ENCODE results near the gene TNNI3K.

TNNI3K gene

DNA sequence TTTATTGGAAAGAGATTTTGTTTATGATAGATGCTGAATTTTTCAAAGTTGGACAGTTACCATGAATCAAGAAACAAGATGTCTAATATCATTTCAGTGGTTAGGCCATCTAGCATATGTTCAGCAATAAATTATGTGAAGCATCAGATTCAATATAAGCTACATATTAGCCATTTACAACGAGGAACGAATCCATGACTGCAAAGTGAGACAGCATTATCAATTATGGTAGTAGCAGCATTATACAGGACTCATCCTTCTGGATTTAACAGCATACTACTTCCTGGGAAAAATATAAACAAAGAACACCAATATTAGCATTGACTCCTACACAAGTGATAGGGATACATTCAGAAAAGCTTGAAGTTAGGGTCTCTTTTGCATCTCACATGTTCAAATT lies 218.1 kb downstream of the TNNI3K start:
- DNase-seq, result no peak

DNA sequence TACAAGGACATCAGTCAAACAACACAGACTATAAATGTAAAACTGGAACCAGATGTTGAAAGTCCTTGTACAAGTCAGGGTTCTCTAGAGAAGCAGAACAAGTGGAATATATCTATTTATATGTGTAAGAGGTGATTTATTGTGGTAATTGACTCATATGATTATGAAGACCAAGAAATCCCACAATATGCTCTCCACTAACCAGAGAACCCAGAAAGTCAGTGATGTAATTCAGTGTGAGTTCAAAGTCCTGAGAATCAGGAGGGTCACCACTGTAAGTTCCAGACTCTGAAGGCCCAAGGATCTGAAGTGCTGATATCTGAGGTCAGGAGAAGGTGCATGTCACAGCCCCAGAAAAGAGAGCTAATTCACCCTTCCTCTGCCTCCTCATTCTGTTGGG lies 220.2 kb downstream of the TNNI3K start:
- DNase-seq, result no peak

DNA sequence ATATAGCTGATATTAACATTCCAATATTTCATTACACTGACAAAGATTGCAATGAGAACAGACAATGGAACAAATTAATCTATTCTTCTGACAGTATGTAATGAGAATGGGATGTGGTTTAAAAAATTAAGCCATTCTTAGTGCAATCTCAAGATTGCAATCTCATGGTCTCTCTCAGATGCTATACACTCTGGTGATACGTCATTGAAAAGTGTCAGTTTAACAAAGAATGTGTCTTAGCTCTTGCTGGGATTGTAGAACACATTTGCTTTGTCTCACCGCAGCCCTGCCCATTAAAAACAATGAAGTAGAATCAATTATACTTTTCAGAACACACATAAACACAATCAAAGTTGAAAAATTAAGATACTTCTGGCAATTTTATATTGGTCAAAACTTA lies 222.1 kb downstream of the TNNI3K start:
- no peak for DNase-seq

- no peak for DNase-seq
Measured at GRCh38 chr1:74463333-74463988, 228.3 kb downstream of the TNNI3K start.

- DNase-seq, result no peak
Measured at GRCh38 chr1:74464037-74464436, 228.8 kb downstream of the TNNI3K start.

DNA sequence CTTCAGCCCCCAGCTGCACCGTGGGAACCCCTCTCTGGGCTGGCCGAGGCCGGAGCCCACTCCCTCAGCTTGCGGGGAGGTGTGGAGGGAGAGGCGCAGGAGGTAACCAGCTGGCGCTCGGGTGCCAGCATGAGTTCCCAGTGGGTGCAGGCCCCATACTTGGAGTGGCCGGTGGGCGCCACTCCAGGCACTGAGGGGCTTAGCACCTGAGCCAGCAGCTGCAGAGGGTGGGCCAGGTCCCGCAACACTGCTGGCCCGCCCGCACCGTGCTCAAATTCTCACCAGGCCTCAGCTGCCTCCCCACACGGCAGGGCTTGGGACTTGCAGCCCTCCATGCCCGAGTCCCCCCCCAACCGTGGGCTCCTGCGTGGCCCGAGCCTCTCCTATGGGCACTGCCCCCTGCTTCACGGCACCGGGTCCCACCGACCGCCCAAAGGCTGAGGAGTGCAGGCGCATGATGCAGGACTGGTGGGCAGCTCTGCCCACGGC lies 230.1 kb downstream of the TNNI3K start:
- DNase-seq, result no peak

- peak in 1 of 2 experiments; percentile 40 for DNase-seq
Measured at GRCh38 chr1:74467786-74468377, 232.7 kb downstream of the TNNI3K start.

GRCh38 chr1:74468982-74469603 lies 233.9 kb downstream of the TNNI3K start:
- peak; percentile 24 to 65 for DNase-seq

DNA sequence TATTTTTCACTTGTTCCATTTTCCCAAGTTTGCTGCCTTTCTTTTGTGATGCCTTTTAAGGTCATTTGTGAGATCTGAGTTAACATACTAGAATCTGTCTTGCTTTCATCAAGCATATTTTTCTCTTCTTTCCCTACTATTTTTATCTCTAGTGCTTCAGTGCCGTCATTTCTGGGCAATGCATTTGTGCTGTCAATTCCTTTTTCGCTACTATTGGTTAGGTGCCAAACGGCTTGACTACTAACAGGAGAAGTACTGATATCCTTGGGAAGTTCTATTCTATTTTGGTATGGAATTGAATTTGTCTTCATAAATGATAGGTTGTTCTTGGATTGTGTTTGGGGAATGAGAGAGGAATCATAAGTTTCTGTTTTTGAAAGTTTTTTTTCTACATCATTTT lies 235.1 kb downstream of the TNNI3K start:
- no peak for DNase-seq

DNA sequence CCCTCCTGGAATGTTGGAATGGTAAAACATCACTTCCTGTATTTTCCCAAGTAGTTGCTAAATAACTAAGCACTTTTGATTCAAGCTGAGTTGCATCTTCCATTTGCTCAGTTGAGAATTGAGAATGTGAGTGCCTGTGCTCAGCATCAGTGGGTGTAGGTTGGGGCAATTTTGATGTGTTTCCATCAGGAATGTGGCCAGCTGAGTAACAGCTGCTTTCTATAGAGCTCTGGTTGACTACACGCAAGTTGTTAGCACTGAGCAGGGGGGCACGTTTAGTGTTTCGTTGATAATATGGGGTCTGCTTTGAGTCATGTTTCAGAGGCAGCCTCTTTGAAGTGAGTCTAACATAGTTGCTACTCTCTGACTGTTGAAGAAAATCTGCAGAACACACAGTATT lies 235.7 kb downstream of the TNNI3K start:
- no peak for DNase-seq

- no peak for DNase-seq
Measured at GRCh38 chr1:74471470-74471869, 236.3 kb downstream of the TNNI3K start.

GRCh38 chr1:74474585-74474984 lies 239.4 kb downstream of the TNNI3K start:
- DNase-seq, result no peak

DNA sequence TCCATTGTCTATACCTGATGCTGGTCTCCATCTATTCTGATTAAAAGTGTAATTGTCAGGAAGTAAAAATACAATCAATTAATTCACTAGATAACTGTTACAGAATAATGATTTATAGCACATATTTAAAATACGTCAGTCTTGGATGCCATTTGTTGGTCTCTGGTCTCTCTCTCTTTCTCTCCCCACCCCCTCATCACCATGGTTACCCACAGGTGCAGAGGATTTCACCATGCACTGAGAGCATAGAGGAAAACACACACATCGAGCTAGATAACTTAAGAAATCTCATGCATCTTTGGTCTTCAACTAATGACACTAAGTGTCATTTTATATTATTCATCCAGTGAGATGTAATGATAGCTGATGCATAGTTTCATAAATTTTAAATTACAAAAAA lies 243.8 kb downstream of the TNNI3K start:
- DNase-seq, result no peak

GRCh38 chr1:74480068-74480467 lies 244.9 kb downstream of the TNNI3K start:
- DNase-seq, result peak in 1 of 2 experiments; percentile 33

DNA sequence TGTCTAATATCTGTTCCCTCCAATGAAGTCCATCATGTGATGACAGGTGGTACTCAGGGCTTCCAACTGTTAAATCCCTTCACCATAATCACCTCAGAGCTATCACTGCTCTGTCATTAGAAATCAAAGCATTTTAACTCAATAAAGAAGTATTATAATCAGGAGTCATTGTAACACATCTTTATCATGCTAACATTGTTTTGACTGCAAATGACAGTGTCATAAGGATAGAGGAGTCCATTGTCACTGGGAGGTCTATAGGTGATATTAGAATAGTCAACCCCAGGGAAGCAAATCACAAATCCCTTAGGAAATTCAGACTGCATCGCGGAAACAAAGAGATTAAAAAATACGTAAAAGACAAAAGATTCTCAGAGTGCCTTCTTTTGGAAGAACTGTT lies 246.4 kb downstream of the TNNI3K start:
- DNase-seq, result peak; percentile 47 to 76

DNA sequence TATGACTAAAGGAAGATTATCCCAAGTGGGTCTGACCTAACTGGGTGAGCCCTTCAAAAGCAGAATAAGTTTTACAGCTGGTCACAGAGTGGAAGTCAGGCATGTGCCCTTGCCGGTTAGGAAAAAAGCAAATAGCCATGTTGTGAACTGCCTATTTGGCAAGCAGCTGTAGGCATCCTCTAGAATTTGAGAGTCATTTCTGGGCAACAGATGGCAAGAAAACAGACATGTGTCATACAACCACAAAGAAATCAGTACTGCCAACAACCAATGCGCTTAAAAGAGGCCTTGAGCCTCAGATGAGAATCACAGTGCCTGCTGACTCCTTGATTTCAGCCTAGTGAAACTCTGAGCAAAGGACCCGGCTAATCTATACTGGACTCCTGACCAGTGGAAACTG lies 250.4 kb downstream of the TNNI3K start:
- DNase-seq, result peak; percentile 46 to 84

DNA sequence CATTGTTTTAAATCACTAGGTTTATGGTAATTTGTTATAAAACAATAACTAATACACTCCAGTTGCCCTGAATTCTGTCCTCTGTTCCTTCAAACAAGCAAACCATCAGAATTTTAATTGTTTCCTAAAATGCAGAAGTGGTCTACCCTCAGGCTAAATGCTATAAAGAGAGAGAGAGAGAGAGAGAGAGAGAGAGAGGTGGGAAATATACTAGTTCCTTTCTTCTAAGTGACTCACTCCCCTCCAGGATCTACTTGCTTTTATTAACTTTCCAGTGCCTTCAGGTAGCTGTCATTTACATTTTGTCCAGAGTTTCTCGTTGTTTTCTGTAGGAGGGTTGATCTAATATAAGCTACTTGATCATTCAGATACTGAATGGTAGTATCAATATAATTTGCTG lies 250.8 kb downstream of the TNNI3K start:
- no peak for DNase-seq

DNA sequence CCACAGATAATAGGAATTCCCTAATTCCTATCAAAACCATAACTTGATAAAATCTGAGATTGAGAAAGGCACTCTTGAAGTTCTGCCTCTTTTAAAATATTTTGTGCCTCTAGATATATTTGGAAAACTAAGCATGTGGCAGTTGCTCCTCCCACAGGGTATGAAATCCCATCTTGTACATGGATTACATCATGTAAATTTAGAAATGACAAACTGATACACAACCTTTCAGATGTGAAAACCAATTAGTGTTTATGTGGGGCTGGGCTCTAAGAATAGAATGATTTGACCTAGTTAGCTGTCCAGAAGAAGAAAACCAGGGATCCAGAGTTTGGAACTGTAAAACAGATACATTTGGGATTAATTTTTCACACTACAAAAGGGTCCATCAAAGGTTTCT lies 261.5 kb downstream of the TNNI3K start:
- DNase-seq, result no peak

- no peak for DNase-seq
Measured at GRCh38 chr1:74498901-74499300, 263.7 kb downstream of the TNNI3K start.

- no peak for DNase-seq
Measured at GRCh38 chr1:74502432-74502831, 267.2 kb downstream of the TNNI3K start.

GRCh38 chr1:74502858-74503257 lies 267.7 kb downstream of the TNNI3K start:
- no peak for DNase-seq

DNA sequence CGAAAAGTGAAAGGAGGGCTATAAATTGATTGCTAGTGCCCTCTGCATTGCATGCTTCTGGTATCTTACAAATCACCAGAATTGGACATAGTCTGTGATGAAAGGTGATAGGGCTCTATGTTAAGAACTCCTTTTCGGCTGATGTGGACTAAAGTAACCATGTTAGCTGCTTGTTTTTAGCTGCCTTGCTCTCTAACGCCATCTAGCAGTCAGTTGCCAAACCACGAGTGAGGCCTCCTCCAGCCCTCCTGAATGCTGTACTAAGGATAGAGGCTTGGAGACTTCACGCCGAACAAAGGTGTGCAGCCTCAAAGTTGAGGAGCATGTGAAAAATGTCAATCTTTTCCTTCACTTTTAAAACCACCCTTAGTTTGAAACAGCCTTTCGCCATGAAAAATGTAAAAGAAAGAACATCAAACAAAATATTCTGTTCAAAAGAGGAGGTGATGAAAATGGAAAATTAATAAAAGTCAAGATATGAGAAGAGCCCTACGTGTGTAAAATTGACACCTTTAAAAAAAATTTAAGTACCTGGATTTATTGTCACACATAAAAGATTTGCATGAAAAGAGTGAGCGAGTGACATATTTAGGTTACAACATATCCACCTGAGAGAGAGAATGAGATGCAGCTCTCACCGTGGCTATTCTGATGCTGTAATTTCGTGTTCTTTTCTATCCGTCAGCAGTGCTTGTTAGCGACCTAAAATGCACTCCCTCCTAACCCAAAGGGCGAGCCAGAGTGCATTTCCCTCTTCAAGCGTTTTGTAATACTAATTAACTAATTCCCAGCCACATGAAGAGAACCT lies 269.1 kb downstream of the TNNI3K start:
- DNase-seq, result peak; percentile 62 to 81

GRCh38 chr1:74504933-74505512 lies 269.8 kb downstream of the TNNI3K start:
- DNase-seq, result peak in 1 of 2 experiments; percentile 47
